ENCODE measurements around the gene MACF1.

MACF1 gene

GRCh38 chr1:39407896-39408640, 203.6 kb downstream of the MACF1 start:
- DNase-seq, result peak in 1 of 3 donors; percentile 14
- H3K36me3 ChIP-seq (ENCODE audit: control insufficient read depth in 4 of 4, insufficient read depth in 4 of 4, low read length in 3 of 4), result peaks cover 4 to 28% (median 11%) of the 10 kb centered on the region in 4 experiments
- no peaks in the 10 kb centered on the region for H3K27me3 ChIP-seq (replicated peaks in 2 of 5; ENCODE audit: control insufficient read depth in 4 of 5, insufficient read depth in 5 of 5, low read length in 4 of 5)
- CTCF ChIA-PET, result interaction anchor here (1.2 to 3.6 kb wide), 2 partner anchors 8 to 14 kb away, joined by 3 to 32 read pairs; no protein-coding TSS in a partner anchor
- POLR2A ChIA-PET, result no interaction called here
- H3K9me3 ChIP-seq (ENCODE audit: control extremely low read depth in 1 of 5, control insufficient read depth in 4 of 5, insufficient read depth in 2 of 5, low read depth in 1 of 5, low read length in 4 of 5), result no peaks in the 10 kb centered on the region
- H3K27ac ChIP-seq (ENCODE audit: insufficient read depth in 1 of 2, low read depth in 1 of 2, low read length in 2 of 2, poor library complexity in 1 of 2, severe bottlenecking in 2 of 2), result peak overlapping the region; percentile 30 to 75
- H3K4me1 ChIP-seq (ENCODE audit: control extremely low read depth in 1 of 4, control insufficient read depth in 4 of 4, insufficient read depth in 4 of 4, low read length in 3 of 4), result peaks cover 17 to 34% (median 29%) of the 10 kb centered on the region in 4 experiments
- WGBS (ENCODE audit: insufficient coverage), result 12% methylated on average over 34 of the region's 38 CpGs
- H3K4me3 ChIP-seq (ENCODE audit: control insufficient read depth in 1 of 7, extremely low read depth in 1 of 7, insufficient read depth in 4 of 7, low read depth in 2 of 7, low read length in 6 of 7), result peak overlapping the region; percentile 28 to 77 (median 63)

GRCh38 chr1:39408641-39409054, 204.2 kb downstream of the MACF1 start:
- DNase-seq, result peak; percentile 89 to 94 (median 94)
- peak overlapping the region in 1 of 2 experiments; percentile 75 for H3K27ac ChIP-seq (ENCODE audit: insufficient read depth in 1 of 2, low read depth in 1 of 2, low read length in 2 of 2, poor library complexity in 1 of 2, severe bottlenecking in 2 of 2)
- CTCF ChIA-PET, result interaction anchor here (1.2 to 3.6 kb wide), 2 partner anchors 9 to 14 kb away, joined by 3 to 32 read pairs; no protein-coding TSS in a partner anchor
- WGBS (ENCODE audit: insufficient coverage), result 0% methylated on average over 16 of the region's 53 CpGs
- peaks cover 17 to 34% (median 29%) of the 10 kb centered on the region in 4 experiments for H3K4me1 ChIP-seq (ENCODE audit: control extremely low read depth in 1 of 4, control insufficient read depth in 4 of 4, insufficient read depth in 4 of 4, low read length in 3 of 4)
- H3K27me3 ChIP-seq (replicated peaks in 2 of 5; ENCODE audit: control insufficient read depth in 4 of 5, insufficient read depth in 5 of 5, low read length in 4 of 5), result no peaks in the 10 kb centered on the region
- H3K36me3 ChIP-seq (ENCODE audit: control insufficient read depth in 4 of 4, insufficient read depth in 4 of 4, low read length in 3 of 4), result peaks cover 4 to 29% (median 11%) of the 10 kb centered on the region in 4 experiments
- peak overlapping the region; percentile 67 to 83 (median 75) for H3K4me3 ChIP-seq (ENCODE audit: control insufficient read depth in 1 of 7, extremely low read depth in 1 of 7, insufficient read depth in 4 of 7, low read depth in 2 of 7, low read length in 6 of 7)
- H3K9me3 ChIP-seq (ENCODE audit: control extremely low read depth in 1 of 5, control insufficient read depth in 4 of 5, insufficient read depth in 2 of 5, low read depth in 1 of 5, low read length in 4 of 5), result no peaks in the 10 kb centered on the region
- POLR2A ChIA-PET, result interaction anchor here (0.6 kb wide), 1 partner anchor 199 kb away, joined by 3 read pairs; no protein-coding TSS in a partner anchor

DNA sequence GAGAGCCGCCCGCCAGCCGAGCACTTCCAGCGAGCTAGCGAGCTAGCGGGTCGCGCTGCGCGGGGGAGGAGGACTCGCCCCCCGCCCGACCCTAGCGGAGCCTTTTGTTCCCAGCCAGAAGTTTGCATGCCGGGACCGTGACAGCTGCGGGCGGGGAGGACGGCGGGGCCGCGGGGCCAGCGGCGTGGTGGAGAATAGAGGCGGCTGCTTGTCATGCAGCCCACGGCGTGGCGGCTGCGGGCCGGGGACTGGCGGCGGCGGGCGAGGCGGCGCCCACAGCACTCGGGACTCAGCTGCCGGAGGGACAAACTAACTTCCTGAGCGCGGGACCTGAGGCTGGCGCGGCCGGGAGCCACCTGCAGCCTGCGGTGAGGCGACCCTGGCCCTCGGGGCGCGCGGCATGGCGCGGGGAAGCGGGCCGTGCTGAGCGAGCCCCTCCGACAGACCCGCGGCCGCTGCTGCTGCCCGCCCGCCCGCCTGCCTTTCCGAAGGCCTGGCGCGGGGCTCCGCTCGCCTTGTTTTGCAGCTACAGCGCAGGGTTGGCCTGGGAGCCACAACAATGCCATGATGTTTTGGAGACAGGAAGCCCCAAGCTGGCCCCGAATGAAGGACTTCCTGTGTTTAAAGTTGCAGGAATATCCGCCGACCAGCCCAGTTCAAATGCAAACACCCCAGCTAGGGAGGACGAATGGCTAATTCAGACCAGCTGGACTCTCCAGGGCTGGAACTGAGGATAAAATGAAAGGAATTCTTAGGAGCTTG, 204.7 kb downstream of the MACF1 start:
- peak in 1 of 3 donors; percentile 31 for DNase-seq
- WGBS (ENCODE audit: insufficient coverage), result under 1% methylated on average over 54 of the region's 71 CpGs
- Histone ChIP-seq H3K27me3 (replicated peaks in 2 of 5; ENCODE audit: control insufficient read depth in 4 of 5, insufficient read depth in 5 of 5, low read length in 4 of 5) (no peaks in the 10 kb centered on the region), H3K4me3 (ENCODE audit: control insufficient read depth in 1 of 7, extremely low read depth in 1 of 7, insufficient read depth in 4 of 7, low read depth in 2 of 7, low read length in 6 of 7) (peak overlapping the region; percentile 67 to 83 (median 75)), H3K36me3 (ENCODE audit: control insufficient read depth in 4 of 4, insufficient read depth in 4 of 4, low read length in 3 of 4) (peaks cover 7 to 34% (median 16%) of the 10 kb centered on the region in 4 experiments), H3K4me1 (ENCODE audit: control extremely low read depth in 1 of 4, control insufficient read depth in 4 of 4, insufficient read depth in 4 of 4, low read length in 3 of 4) (peaks cover 17 to 34% (median 29%) of the 10 kb centered on the region in 4 experiments), H3K27ac (ENCODE audit: insufficient read depth in 1 of 2, low read depth in 1 of 2, low read length in 2 of 2, poor library complexity in 1 of 2, severe bottlenecking in 2 of 2) (peak overlapping the region in 1 of 2 experiments; percentile 69), H3K9me3 (ENCODE audit: control extremely low read depth in 1 of 5, control insufficient read depth in 4 of 5, insufficient read depth in 2 of 5, low read depth in 1 of 5, low read length in 4 of 5) (no peaks in the 10 kb centered on the region)
- ChIA-PET POLR2A (interaction anchor here (0.6 kb wide), 1 partner anchor 200 kb away, joined by 3 read pairs; no protein-coding TSS in a partner anchor), CTCF (interaction anchor here (0.6 to 3.6 kb wide), 9 partner anchors 10 to 42 kb away, joined by 3 to 32 read pairs (median 5); no protein-coding TSS in a partner anchor)

GRCh38 chr1:39410915-39411436, 206.5 kb downstream of the MACF1 start:
- DNase-seq, result peak; percentile 80 to 93 (median 93)
- H3K27me3 ChIP-seq (replicated peaks in 2 of 5; ENCODE audit: control insufficient read depth in 4 of 5, insufficient read depth in 5 of 5, low read length in 4 of 5), result no peaks in the 10 kb centered on the region
- H3K9me3 ChIP-seq (ENCODE audit: control extremely low read depth in 1 of 5, control insufficient read depth in 4 of 5, insufficient read depth in 2 of 5, low read depth in 1 of 5, low read length in 4 of 5), result no peaks in the 10 kb centered on the region
- H3K4me1 ChIP-seq (ENCODE audit: control extremely low read depth in 1 of 4, control insufficient read depth in 4 of 4, insufficient read depth in 4 of 4, low read length in 3 of 4), result peaks cover 17 to 34% (median 29%) of the 10 kb centered on the region in 4 experiments
- peaks cover 12 to 41% (median 21%) of the 10 kb centered on the region in 4 experiments for H3K36me3 ChIP-seq (ENCODE audit: control insufficient read depth in 4 of 4, insufficient read depth in 4 of 4, low read length in 3 of 4)
- no peak overlapping the region for H3K27ac ChIP-seq (ENCODE audit: insufficient read depth in 1 of 2, low read depth in 1 of 2, low read length in 2 of 2, poor library complexity in 1 of 2, severe bottlenecking in 2 of 2)
- peak overlapping the region in 1 of 7 experiments; percentile 16 for H3K4me3 ChIP-seq (ENCODE audit: control insufficient read depth in 1 of 7, extremely low read depth in 1 of 7, insufficient read depth in 4 of 7, low read depth in 2 of 7, low read length in 6 of 7)
- 95% methylated on average over 2 of the region's 3 CpGs for WGBS (ENCODE audit: insufficient coverage)
- ChIA-PET POLR2A (no interaction called here), CTCF (interaction anchor here (0.6 to 3.6 kb wide), 19 partner anchors 9 to 312 kb away, joined by 3 to 32 read pairs (median 4); no protein-coding TSS in a partner anchor)

- ChIA-PET POLR2A (no interaction called here), CTCF (interaction anchor here (0.6 to 3.6 kb wide), 18 partner anchors 12 to 313 kb away, joined by 3 to 32 read pairs (median 4); no protein-coding TSS in a partner anchor)
- Histone ChIP-seq H3K36me3 (ENCODE audit: control insufficient read depth in 4 of 4, insufficient read depth in 4 of 4, low read length in 3 of 4) (peaks cover 12 to 41% (median 21%) of the 10 kb centered on the region in 4 experiments), H3K4me1 (ENCODE audit: control extremely low read depth in 1 of 4, control insufficient read depth in 4 of 4, insufficient read depth in 4 of 4, low read length in 3 of 4) (peaks cover 23 to 40% (median 29%) of the 10 kb centered on the region in 4 experiments), H3K27me3 (replicated peaks in 2 of 5; ENCODE audit: control insufficient read depth in 4 of 5, insufficient read depth in 5 of 5, low read length in 4 of 5) (no peaks in the 10 kb centered on the region), H3K9me3 (ENCODE audit: control extremely low read depth in 1 of 5, control insufficient read depth in 4 of 5, insufficient read depth in 2 of 5, low read depth in 1 of 5, low read length in 4 of 5) (no peaks in the 10 kb centered on the region), H3K27ac (ENCODE audit: insufficient read depth in 1 of 2, low read depth in 1 of 2, low read length in 2 of 2, poor library complexity in 1 of 2, severe bottlenecking in 2 of 2) (no peak overlapping the region), H3K4me3 (ENCODE audit: control insufficient read depth in 1 of 7, extremely low read depth in 1 of 7, insufficient read depth in 4 of 7, low read depth in 2 of 7, low read length in 6 of 7) (no peak overlapping the region)
- 84% methylated on average over 3 of the region's 3 CpGs for WGBS (ENCODE audit: insufficient coverage)
- DNase-seq, result no peak
These were observed 207.3 kb downstream of the MACF1 start for GRCh38 chr1:39411526-39412478.

- ChIA-PET POLR2A (no interaction called here), CTCF (interaction anchor here (0.9 to 1.8 kb wide), 4 partner anchors 9 to 154 kb away, joined by 3 to 5 read pairs (median 4); no protein-coding TSS in a partner anchor)
- H3K36me3 ChIP-seq (ENCODE audit: control insufficient read depth in 4 of 4, insufficient read depth in 4 of 4, low read length in 3 of 4), result peaks cover 12 to 41% (median 21%) of the 10 kb centered on the region in 4 experiments
- H3K27me3 ChIP-seq (replicated peaks in 2 of 5; ENCODE audit: control insufficient read depth in 4 of 5, insufficient read depth in 5 of 5, low read length in 4 of 5), result no peaks in the 10 kb centered on the region
- no peaks in the 10 kb centered on the region for H3K9me3 ChIP-seq (ENCODE audit: control extremely low read depth in 1 of 5, control insufficient read depth in 4 of 5, insufficient read depth in 2 of 5, low read depth in 1 of 5, low read length in 4 of 5)
- no peak overlapping the region for H3K4me3 ChIP-seq (ENCODE audit: control insufficient read depth in 1 of 7, extremely low read depth in 1 of 7, insufficient read depth in 4 of 7, low read depth in 2 of 7, low read length in 6 of 7)
- no peak for DNase-seq
- H3K27ac ChIP-seq (ENCODE audit: insufficient read depth in 1 of 2, low read depth in 1 of 2, low read length in 2 of 2, poor library complexity in 1 of 2, severe bottlenecking in 2 of 2), result no peak overlapping the region
- WGBS (ENCODE audit: insufficient coverage), result 93% methylated on average over 2 of the region's 2 CpGs
- H3K4me1 ChIP-seq (ENCODE audit: control extremely low read depth in 1 of 4, control insufficient read depth in 4 of 4, insufficient read depth in 4 of 4, low read length in 3 of 4), result peaks cover 20 to 32% (median 27%) of the 10 kb centered on the region in 4 experiments
These were observed 208.4 kb downstream of the MACF1 start for GRCh38 chr1:39412892-39413291.
